Stimulated activated CD4-positive, alpha-beta T cell treated with anti-CD3 and anti-CD28 coated beads, Interleukin-15, amount 100 ng/mL, for 48 hours (primary cell): Measurements from ENCODE around the gene EVC2.
"Not testable (repeated sequence)": the region's sequence is repeated elsewhere in the genome, so short reads cannot be mapped to it uniquely, and the experiment has no call there.

Experiments
- DNase-seq, 2 donors: peaks; one replicate each; pipeline ENCODE4 v3.0.0-alpha.2; 2020; ENCODE audit warnings: low read depth in 2 of 2

EVC2 gene

GRCh38 chr4:5746829-5747737 lies 38.7 kb upstream of the EVC2 start:
- no peak for DNase-seq

- no peak for DNase-seq
These were observed 37.9 kb upstream of the EVC2 start for GRCh38 chr4:5746250-5746649.

- DNase-seq, result no peak
These were observed 34.6 kb upstream of the EVC2 start for GRCh38 chr4:5742968-5743367.

GRCh38 chr4:5742388-5742787 lies 34.0 kb upstream of the EVC2 start:
- DNase-seq, result no peak

GRCh38 chr4:5738061-5738460 lies 29.7 kb upstream of the EVC2 start:
- no peak for DNase-seq

GRCh38 chr4:5735463-5735862 lies 27.1 kb upstream of the EVC2 start:
- DNase-seq, result no peak

GRCh38 chr4:5734853-5735252 lies 26.5 kb upstream of the EVC2 start:
- no peak for DNase-seq

GRCh38 chr4:5732158-5732557 lies 23.8 kb upstream of the EVC2 start:
- DNase-seq, result no peak

GRCh38 chr4:5730993-5731990 lies 22.9 kb upstream of the EVC2 start:
- no peak for DNase-seq

- no peak for DNase-seq
These were observed 22.1 kb upstream of the EVC2 start for GRCh38 chr4:5730436-5730835.

GRCh38 chr4:5728412-5728811 lies 20.1 kb upstream of the EVC2 start:
- DNase-seq, result not testable (repeated sequence)

GRCh38 chr4:5724377-5724776 lies 16.0 kb upstream of the EVC2 start:
- DNase-seq, result no peak

GRCh38 chr4:5722328-5722727 lies 14.0 kb upstream of the EVC2 start:
- DNase-seq, result no peak

GRCh38 chr4:5721923-5722322 lies 13.6 kb upstream of the EVC2 start:
- no peak for DNase-seq

- DNase-seq, result no peak
These were observed 12.6 kb upstream of the EVC2 start for GRCh38 chr4:5720980-5721379.

GRCh38 chr4:5720157-5720850 lies 11.9 kb upstream of the EVC2 start:
- DNase-seq, result no peak

- DNase-seq, result no peak
These were observed 11.1 kb upstream of the EVC2 start for GRCh38 chr4:5719350-5720055.

- DNase-seq, result no peak
These were observed 10.1 kb upstream of the EVC2 start for GRCh38 chr4:5718411-5718810.

- no peak for DNase-seq
These were observed 9.2 kb upstream of the EVC2 start for GRCh38 chr4:5717449-5718158.

GRCh38 chr4:5716391-5716790 lies 8.0 kb upstream of the EVC2 start:
- DNase-seq, result no peak

GRCh38 chr4:5715357-5715756 lies 7.0 kb upstream of the EVC2 start:
- DNase-seq, result no peak
